Measurements from ENCODE around the gene CPA5. TPM values are rescaled to one million over a fixed set of nuclear protein-coding genes. Genes with fewer than 3 reads are reported as not detected.

CPA5 gene
- total RNA-seq, 2 donors from 2014 or later: not detected

DNA sequence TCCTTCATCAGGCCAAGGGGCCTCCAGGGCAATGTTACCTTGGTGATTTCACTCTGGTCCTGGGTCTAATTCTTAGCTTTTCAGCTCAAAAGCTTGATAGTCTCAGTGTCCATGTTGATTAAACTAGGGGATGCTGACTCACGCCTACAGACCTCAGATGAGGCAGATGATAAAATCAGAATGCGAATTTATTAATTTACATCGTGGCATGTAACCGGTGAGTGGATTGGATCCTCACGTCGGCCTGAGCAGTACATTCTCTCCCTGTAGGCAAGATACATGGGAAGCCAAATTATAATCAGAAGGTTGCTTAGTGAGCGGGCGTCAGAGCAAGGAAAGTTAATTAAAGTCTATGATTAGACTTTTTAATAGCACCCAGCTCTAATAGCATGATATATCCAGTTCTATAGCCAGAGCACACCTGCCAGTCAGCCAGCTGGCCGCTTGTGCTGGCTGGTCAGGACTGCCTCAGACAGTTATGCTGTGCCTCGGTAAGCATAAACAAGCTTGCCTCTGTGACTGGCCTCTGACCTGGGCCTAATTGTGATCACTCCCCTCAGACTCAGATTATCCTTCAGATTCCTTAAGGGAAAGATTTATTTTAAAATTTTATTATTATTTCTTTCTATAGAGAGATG, 20.2 kb upstream of the CPA5 start:
- Histone ChIP-seq H3K4me3 (ENCODE audit: low read length) (no peak overlapping the region), H3K4me1 (ENCODE audit: control insufficient read depth, insufficient read depth, low read length) (no peaks in the 10 kb centered on the region), H3K9me3 (ENCODE audit: control insufficient read depth, low read length) (no peaks in the 10 kb centered on the region), H3K27ac (ENCODE audit: low read depth, low read length) (no peak overlapping the region), H3K9ac (ENCODE audit: extremely low read depth, low read length, poor library complexity, severe bottlenecking) (no peak overlapping the region), H3K27me3 (ENCODE audit: control insufficient read depth, insufficient read depth, low read length, poor library complexity, severe bottlenecking) (no peaks in the 10 kb centered on the region), H3K36me3 (ENCODE audit: control insufficient read depth, insufficient read depth, low read length) (no peaks in the 10 kb centered on the region)
- Mint-ChIP-seq H3K4me1 (no peaks in the 10 kb centered on the region), H3K27me3 (ENCODE audit: insufficient read depth) (peaks cover 4% of the 10 kb centered on the region), H3K9me3 (no peaks in the 10 kb centered on the region), H3K27ac (no peak overlapping the region), H3K36me3 (ENCODE audit: low read depth) (no peaks in the 10 kb centered on the region), H3K4me3 (no peak overlapping the region)
- no peak for TF ChIP-seq CTCF (conservative IDR thresholded peaks at IDR 0.05)
- WGBS, 2 experiments (ENCODE audit: insufficient coverage in 1 of 2, insufficient read length in 1 of 2): 95 to 96% methylated on average over 8 to 10 of the region's 10 CpGs
- DNase-seq: no peak

GRCh38 chr7:130329681-130330080, 14.9 kb upstream of the CPA5 start:
- no peaks in the 10 kb centered on the region for H3K27me3 ChIP-seq (ENCODE audit: control insufficient read depth, insufficient read depth, low read length, poor library complexity, severe bottlenecking)
- H3K4me1 ChIP-seq (ENCODE audit: control insufficient read depth, insufficient read depth, low read length): no peaks in the 10 kb centered on the region
- H3K9me3 Mint-ChIP-seq: no peaks in the 10 kb centered on the region
- H3K36me3 Mint-ChIP-seq (ENCODE audit: low read depth): no peaks in the 10 kb centered on the region
- H3K27me3 Mint-ChIP-seq (ENCODE audit: insufficient read depth): no peaks in the 10 kb centered on the region
- H3K4me3 Mint-ChIP-seq: no peak overlapping the region
- TF ChIP-seq CTCF (conservative IDR thresholded peaks at IDR 0.05): no peak
- WGBS, 2 experiments (ENCODE audit: insufficient coverage in 1 of 2, insufficient read length in 1 of 2): 84 to 100% methylated on average over 1 to 3 of the region's 3 CpGs
- H3K9me3 ChIP-seq (ENCODE audit: control insufficient read depth, low read length): no peaks in the 10 kb centered on the region
- DNase-seq: no peak
- H3K4me3 ChIP-seq (ENCODE audit: low read length): no peak overlapping the region
- no peak overlapping the region for H3K27ac Mint-ChIP-seq
- no peaks in the 10 kb centered on the region for H3K36me3 ChIP-seq (ENCODE audit: control insufficient read depth, insufficient read depth, low read length)
- H3K27ac ChIP-seq (ENCODE audit: low read depth, low read length): no peak overlapping the region
- H3K9ac ChIP-seq (ENCODE audit: extremely low read depth, low read length, poor library complexity, severe bottlenecking): no peak overlapping the region
- H3K4me1 Mint-ChIP-seq: peaks cover 4% of the 10 kb centered on the region

- 90 to 95% methylated on average over 2 to 3 of the region's 4 CpGs for WGBS, 2 experiments (ENCODE audit: insufficient coverage in 1 of 2, insufficient read length in 1 of 2)
Measured at GRCh38 chr7:130332259-130333053, 12.2 kb upstream of the CPA5 start.

More at GRCh38 chr7:130332259-130333053, 12.2 kb upstream of the CPA5 start:
- no peak overlapping the region for H3K27ac Mint-ChIP-seq
- H3K27me3 Mint-ChIP-seq (ENCODE audit: insufficient read depth): no peaks in the 10 kb centered on the region
- no peak overlapping the region for H3K4me3 Mint-ChIP-seq
- no peak overlapping the region for H3K27ac ChIP-seq (ENCODE audit: low read depth, low read length)
- peaks cover 4% of the 10 kb centered on the region for H3K4me1 Mint-ChIP-seq
- no peaks in the 10 kb centered on the region for H3K9me3 Mint-ChIP-seq
- H3K36me3 ChIP-seq (ENCODE audit: control insufficient read depth, insufficient read depth, low read length): no peaks in the 10 kb centered on the region
- no peaks in the 10 kb centered on the region for H3K36me3 Mint-ChIP-seq (ENCODE audit: low read depth)
- no peaks in the 10 kb centered on the region for H3K27me3 ChIP-seq (ENCODE audit: control insufficient read depth, insufficient read depth, low read length, poor library complexity, severe bottlenecking)
- no peak overlapping the region for H3K4me3 ChIP-seq (ENCODE audit: low read length)
- H3K9ac ChIP-seq (ENCODE audit: extremely low read depth, low read length, poor library complexity, severe bottlenecking): no peak overlapping the region
- H3K9me3 ChIP-seq (ENCODE audit: control insufficient read depth, low read length): no peaks in the 10 kb centered on the region
- H3K4me1 ChIP-seq (ENCODE audit: control insufficient read depth, insufficient read depth, low read length): no peaks in the 10 kb centered on the region
- no peak for TF ChIP-seq CTCF (conservative IDR thresholded peaks at IDR 0.05)
- DNase-seq: no peak

All from endodermal cell (in vitro differentiated cells).